HG03439 (cell line): ENCODE measurements around the gene DLL1.

Experiments used
- ATAC-seq: cut with Tn5 transposase; IDR thresholded peaks from one replicate; pipeline ENCODE4 v1.9.1; 2021; ENCODE audit warnings: mild to moderate bottlenecking, moderate library complexity; ENCODE audit not compliant: unreplicated experiment

Gene DLL1

GRCh38 chr6:170253226-170253909, 37.5 kb downstream of the DLL1 start:
- no peak for ATAC-seq

- no peak for ATAC-seq
Measured at GRCh38 chr6:170251776-170252571, 38.9 kb downstream of the DLL1 start.

GRCh38 chr6:170250981-170251775, 39.7 kb downstream of the DLL1 start:
- no peak for ATAC-seq

GRCh38 chr6:170250455-170250854, 40.4 kb downstream of the DLL1 start:
- no peak for ATAC-seq

GRCh38 chr6:170249817-170250216, 41.1 kb downstream of the DLL1 start:
- no peak for ATAC-seq

GRCh38 chr6:170248861-170249600, 41.8 kb downstream of the DLL1 start:
- no peak for ATAC-seq

- ATAC-seq: no peak
Measured at GRCh38 chr6:170248111-170248805, 42.6 kb downstream of the DLL1 start.

GRCh38 chr6:170247178-170247701, 43.6 kb downstream of the DLL1 start:
- ATAC-seq: no peak

GRCh38 chr6:170245475-170245992, 45.3 kb downstream of the DLL1 start:
- no peak for ATAC-seq

GRCh38 chr6:170244721-170245474, 46.0 kb downstream of the DLL1 start:
- no peak for ATAC-seq

- ATAC-seq: no peak
Measured at GRCh38 chr6:170243791-170244291, 47.0 kb downstream of the DLL1 start.

- no peak for ATAC-seq
Measured at GRCh38 chr6:170243386-170243785, 47.5 kb downstream of the DLL1 start.

GRCh38 chr6:170238741-170239565, 51.9 kb downstream of the DLL1 start:
- ATAC-seq: no peak

- ATAC-seq: no peak
Measured at GRCh38 chr6:170237999-170238740, 52.7 kb downstream of the DLL1 start.

- no peak for ATAC-seq
Measured at GRCh38 chr6:170236131-170236836, 54.6 kb downstream of the DLL1 start.

GRCh38 chr6:170235391-170236125, 55.3 kb downstream of the DLL1 start:
- ATAC-seq: no peak
